ENCODE data around the gene TPRA1. TPM values are rescaled to one million over a fixed set of nuclear protein-coding genes. Genes with fewer than 3 reads are reported as not detected.

Gene TPRA1
- total RNA-seq, 1 donor from 2014 or later, result 15.6 TPM

DNA sequence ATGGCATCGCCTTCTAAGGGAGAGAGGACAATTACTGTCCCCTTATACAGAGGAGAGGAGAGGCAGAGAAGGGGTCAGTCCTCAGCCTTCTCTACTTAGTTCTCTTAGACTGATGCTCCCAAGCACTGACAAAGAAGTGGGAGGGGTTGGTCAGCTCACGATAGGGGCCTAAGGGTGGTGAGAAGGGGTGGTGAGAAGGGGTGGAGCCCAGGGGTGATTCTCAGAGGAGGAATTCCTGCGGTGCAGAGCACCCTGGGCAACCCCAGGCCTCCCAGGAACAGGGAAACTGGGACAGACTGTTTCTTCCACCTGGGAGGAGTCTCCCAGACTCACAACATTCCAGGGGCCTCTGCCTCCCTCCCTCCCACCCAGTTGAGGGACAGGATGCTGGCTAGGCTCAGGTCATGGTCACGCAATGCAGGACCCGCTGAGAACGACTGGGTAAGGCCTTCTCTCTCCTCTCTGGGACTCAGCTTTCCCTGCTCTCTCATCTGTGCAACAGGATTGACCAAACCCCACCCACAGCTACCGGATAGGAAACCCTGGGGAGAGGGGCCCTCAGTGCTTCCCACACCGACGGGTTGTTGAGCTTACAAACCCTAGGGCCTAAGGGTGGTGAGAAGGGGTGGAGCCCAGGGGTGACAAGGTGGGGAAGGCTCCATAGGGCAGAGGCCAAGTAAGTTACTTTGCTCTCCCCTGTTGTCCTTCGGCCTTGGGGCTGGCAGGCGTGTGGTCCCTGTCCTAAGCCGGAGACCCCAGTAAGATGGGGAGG, 1.5 kb downstream of the TPRA1 start:
- no peak for ATAC-seq

DNA sequence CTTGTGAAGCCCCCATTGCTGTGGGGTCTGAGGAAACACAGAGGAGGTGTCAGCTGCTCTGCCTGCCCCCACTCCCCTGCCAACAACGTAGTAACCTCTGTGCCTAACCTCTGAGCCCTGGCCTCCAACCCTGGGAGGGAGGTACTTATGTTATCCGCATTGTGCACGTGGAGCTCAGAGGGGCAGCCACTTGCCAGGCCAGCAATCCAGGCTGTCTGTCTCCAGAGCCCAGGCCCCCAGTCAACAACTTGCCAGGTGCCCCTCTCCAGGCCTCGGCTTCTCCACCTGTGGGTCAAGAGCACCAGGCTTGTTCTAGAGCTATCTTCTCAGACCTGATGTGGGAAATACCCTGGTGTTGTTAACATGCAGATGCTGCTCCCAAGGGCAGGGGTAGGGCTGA, 2.7 kb downstream of the TPRA1 start:
- ATAC-seq, result no peak

DNA sequence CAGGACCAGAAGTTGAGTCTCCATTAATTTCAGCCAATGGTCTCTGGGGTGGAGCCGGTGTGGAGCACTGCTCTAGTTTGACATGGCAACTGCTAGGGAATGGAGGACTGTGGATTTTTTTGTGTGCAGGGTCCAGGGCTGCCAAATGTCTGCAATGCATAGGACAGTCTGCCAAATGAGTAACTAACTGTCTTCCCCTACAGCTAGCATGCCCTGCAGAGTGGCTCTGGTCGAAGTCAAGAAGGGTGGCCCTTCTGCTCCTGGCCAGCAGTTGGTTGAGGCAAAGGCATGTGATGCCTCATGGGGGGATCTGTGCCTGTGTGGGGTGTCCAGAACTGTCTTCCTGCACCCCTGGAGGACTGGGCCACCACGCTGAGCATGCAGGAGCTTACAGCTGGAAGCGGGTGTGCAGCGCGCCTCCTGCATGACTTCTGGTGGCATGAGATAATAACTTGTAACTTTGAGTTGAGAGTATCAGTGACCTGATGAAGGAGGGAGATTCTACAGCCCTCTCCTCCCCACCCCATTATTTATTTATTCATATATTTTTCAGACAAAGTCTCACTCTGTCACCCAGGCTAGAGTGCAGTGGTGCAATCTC, 4.6 kb downstream of the TPRA1 start:
- no peak for ATAC-seq

DNA sequence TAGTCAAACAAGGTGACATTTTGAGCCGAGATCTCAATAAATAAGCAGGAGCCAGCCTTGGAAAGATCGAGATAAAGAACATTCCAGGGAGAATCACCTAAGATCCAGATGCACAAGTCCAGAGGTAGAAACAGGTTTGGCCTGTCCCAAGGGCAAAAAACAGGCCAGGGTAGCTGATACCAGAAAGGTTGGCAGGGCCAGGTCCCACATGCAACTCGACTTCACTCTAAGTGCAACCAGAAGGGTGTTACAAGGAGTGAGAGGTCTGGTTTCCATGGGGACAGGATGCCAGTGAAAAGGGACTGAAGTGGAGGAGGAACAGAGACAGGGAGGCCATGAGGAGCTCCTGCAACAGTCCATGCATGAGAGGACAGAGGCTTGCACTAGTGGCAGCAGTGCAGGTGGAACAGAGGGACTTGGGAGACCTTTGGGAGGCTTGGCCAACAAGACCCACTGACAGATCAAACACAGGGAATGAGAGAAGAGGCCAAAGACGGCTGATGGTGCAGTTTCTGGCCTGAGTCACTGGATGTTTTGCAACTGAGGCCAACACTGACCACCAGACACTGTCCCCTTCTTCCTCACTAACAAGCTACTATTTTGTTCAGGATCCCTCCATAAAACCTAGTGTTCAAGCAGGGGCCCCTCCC, 5.2 kb downstream of the TPRA1 start:
- ATAC-seq, result no peak

DNA sequence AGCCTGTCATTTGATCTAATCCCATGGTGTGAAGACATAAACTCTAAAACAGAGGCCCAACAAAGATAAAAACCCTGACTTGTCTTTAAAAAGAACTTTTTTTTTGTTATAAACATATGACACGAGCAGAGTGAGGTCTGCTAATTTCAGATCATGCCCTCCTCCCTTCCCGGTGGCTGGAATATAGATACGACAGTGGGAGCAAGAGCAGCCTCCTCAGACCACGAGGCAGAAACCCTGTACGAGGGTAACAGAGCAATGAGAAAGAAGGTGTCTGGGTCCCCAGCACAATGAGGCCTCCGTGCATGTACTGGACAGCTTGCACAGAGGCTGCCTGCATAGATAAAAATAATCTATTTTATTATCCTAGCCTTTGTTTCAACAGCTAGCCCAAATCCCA, 5.8 kb downstream of the TPRA1 start:
- ATAC-seq, result no peak

DNA sequence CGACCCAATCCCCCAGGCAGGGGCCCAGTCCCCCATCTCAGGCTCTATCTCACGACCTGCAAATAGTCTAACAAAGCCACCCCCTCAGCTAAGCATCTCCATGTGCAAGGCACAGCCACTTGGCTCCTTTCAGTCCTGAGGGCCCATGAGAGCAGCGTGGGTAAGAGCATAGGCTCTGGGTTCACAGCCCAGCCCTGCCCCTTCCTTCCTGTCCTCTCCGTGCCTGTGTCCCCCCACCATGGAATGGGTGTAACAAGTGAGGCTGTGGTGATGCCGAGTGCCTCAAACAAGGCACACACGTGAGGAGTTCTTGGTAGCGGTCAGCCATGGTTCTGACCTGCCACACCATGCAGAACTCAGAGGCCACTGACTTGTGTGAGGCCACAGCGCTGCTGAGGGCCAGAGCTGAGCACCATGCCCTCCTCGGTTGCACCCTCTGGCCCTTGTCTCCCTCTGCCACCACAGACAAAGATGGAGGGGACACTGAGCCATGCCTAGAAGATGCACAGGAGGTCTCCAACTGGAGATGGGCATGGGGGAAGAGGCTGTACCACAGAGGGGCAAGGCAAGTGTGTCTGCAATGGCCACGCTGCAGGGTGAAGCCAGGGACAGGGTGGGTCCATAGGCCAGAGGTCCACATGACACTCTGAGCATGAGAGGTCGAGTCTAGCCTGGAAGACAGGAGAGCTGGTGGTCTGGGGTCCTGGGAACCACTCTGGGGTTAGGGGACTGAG, 10.0 kb downstream of the TPRA1 start:
- ATAC-seq, result no peak

DNA sequence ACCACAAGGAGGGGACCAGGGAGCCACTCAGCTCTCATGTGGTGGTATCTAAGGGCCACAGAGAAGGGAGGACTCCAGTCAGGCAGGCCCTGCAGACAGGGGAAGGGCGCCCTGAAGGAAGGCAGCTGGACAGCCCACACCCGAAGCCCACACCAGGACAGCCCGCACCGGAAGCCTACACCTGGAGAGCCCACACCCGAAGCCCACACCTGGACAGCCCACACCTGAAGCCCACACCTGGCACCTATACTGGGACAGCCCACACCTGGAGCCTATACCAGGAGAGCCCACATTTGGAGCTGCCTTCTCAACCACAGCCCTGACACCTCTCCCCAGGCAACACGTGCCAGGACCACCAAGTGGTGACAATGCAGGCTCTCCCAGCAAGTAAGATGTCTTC, 11.7 kb downstream of the TPRA1 start:
- ATAC-seq, result no peak

DNA sequence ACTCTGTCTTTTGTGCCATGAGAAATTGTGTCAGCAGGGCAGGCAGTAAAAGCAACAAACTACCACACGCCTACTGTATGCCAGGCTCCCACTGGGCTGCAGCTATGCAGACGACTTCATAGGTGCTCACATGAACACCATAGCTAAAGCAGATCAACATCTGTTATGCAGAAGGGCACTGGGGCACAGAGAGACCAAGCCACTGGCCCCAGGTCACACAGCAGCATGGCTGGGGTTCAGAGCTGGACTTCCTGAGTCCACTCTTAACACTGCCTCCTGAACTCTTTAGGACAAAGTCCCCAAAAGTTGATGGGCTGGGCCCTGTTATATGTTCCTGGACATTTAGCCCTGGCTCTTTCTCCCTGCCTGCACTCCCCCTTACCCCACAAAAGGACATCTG, 12.4 kb downstream of the TPRA1 start:
- ATAC-seq, result no peak

DNA sequence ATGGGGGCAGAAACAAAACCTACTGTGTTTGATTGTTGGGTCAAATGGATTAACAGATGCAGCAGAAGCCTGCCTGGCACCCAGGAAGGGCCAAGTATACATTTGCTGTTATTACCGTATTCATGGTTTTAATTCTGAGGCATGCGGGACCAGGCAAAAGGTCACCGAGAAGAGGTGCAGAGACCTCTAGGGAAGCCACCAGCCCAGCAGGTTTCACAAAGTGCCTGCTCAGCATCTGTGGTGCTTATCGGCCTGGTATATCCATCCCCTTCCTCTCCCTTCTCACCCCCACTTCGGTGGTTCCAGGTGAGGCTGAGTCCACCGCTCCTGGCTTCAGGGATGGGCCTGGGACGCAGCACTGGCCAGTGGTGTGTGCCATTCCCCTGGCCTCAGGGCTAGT, 13.1 kb downstream of the TPRA1 start:
- ATAC-seq, result no peak

DNA sequence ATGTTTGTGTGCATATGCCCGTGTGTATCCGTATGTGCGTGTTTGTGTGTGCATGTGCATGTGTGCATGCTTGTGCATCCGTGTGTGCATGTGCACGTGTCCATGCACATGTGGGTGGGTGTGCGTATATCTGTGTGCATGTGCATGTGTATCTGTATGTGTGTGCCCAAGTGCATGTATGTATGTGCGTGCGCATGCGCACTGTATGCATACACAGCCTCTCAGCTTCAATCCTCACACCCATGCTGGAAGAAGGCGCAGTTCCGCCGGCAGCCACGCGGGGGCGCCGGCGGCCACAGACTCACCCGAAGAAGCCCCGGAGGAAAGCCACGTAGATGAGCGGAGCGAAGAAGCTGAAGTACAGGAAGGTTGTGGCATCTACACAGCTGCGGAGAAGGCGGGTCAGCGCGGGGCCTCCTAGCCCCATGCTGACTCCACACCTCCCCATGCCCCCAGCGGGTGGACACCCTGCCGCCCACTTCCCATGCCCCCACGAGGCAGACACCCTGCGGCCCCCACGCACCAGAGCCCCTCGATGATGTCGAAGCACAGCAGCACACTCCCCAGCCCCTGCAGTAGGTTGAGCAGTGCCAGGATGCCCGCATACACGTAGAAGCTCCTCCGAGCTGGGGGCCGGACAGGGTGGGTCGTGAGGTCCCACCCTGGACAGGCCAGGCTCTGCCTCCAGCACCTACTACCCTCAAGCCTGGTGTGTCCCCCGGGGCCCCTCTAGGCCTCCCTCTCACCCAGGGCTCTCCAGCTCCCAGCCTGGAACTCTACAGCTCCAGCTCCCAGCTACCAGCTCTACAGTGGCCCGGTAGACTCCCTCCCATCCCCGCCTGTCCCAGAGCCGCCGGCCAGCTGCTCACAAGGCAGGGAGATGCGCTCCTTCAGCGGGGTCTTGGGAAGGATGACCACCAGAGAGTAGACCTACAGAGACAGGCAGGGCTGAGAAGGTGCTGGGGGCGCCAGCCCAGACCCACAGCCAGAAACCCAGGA, 15.4 kb downstream of the TPRA1 start:
- peak; percentile 91 for ATAC-seq

DNA sequence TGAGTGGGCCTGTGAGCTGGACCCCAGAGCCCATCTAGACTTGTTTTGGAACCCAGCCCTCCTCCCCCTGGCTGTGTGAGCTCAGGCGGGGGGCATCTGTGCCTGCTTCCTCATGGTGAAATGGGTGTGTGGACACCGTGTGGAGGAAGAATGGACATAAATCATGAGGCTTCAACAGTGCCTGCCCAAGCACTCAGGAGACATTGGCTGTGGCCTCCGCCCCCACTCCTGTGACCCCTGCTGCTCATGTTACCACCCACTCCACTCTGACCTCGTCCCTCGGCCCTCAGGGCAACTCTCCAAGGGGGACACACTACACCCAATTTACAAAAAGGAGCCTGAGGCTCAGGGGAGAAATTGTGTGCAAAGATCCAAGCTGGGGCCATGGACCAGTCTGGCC, 16.6 kb downstream of the TPRA1 start:
- ATAC-seq, result no peak

DNA sequence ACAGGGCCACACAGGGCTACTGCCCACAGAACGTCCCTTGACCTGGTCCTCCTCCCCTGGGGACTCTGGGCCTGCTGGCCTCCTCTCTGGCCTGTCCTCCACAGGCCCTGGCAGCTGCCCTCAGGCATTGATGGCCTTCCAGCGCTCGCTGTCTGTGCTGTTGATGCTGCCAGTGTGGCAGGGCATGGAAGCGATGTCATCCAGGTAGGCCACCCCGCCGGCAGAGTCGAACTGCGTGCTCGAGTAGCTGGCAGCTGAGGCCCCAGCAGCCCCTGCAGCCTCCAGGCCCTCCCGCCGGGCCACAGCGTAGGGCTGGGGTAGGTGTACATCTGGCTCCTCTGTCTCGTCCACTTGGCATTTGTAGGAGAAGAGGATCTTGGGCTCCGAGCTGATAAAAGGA, 17.1 kb downstream of the TPRA1 start:
- ATAC-seq, result no peak

DNA sequence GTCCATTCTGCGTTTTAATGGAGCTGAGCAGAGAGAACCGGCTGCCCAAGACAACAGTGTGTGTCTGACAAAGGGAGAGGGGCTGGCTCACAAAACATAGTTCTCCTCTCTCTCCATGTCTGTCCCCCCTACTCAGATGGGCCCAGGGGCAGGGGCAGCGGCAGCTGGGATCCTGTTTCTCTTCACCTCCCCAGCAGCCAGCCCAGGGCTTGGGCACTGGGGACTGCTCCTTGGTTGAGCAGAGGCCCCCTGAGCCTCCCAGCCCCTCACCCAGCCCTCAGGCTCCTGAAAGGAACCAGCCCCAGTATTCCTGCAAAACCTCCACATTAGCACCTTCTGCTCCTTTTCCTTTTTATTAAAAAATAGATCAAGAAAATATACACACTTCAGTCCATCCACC, 17.8 kb downstream of the TPRA1 start:
- ATAC-seq, result no peak

DNA sequence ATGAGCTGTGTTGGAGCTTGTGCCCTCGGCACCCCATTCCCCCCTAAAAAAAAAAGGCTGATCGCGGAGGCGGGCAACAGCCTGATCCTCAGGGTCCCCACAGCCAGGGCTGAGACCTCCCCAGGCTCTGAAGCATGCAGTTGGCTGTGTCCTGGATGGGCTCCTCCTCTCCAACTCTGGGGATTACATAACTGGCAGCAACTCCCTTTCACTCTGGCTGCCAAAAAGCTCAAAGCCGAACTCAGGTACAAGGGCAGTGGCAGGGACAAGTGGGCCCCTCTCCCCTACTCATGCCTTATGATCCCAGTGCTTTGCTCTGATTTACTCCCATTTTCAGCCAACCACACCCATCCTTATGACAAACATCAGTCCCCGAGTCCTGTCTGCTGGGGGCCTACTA, 18.3 kb downstream of the TPRA1 start:
- no peak for ATAC-seq

DNA sequence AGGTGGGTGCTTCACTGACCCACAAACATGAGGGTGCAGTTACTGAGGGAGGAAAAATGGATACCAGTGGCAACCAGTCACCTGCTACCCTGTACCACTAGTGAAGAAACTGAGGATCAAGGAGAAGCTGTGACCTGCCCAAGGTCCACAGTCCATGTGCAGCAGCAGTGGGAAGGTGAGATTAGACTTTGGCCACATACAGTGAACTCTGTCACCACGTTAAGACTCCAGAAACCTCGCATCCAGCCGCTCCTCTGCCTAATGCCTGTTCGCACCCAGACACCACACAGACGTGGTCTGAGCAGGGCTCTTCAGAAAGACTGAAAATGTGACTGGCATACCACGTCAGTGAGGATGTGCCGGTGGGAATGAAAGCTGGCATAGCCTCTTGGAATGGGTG, 20.0 kb downstream of the TPRA1 start:
- ATAC-seq, result no peak

DNA sequence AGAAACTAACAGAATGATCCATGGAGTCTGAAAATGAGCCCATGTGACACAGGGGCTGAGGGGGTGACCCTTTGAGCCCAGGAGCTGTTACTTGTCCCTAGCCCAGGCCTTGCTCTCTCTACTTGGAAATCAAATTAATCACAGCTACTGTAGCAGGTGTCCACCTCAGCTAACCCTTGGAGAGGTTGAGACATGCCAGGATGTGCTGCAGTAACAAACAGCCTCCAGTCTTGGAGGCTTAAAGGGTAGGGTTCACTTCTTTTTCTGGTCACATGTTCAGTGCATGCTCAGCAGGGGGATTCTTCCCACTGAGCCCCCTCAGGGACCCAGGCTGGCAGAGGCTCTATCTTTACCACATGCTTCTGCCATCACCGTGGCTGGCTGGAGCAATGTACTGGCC, 21.4 kb downstream of the TPRA1 start:
- ATAC-seq, result no peak

DNA sequence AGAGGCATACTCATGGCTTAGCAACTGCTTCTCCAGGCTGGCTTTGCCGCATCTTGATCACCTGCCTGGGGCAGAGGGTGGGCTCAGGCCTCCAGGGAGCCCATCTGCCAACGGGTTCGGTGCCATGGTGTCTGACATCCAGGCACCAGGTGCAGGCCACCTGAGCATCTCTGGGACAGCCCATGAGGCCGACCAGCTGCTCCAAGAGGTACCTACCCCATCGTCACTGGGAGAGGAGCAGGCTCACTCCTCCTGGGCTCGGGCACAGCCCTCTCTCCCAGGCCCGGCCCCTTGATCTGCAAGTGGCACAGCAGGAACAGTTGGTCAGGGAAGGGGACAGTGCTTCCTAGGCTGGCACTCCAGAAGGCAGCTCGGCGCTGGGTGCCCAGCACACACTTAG, 21.9 kb downstream of the TPRA1 start:
- ATAC-seq, result no peak

DNA sequence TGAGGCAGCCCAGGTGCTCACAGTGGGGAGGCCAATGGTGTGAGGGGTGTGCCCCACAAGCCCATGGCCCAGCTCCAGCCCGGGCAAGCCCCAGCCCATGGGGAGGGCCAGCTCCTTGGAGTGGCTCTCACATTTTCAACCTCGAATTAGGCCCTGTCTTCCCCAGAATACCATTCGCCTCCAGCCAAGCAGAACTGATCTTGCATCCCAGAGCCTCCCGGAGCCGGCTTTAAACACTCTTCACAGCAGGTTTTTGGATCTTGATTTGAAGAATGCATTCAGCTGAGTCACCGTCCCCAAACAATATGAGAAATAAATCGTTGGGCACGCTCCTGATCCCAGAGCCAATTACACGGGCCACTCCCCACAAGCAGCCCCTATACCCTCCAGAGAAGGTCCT, 23.7 kb downstream of the TPRA1 start:
- ATAC-seq, result peak; percentile 41

DNA sequence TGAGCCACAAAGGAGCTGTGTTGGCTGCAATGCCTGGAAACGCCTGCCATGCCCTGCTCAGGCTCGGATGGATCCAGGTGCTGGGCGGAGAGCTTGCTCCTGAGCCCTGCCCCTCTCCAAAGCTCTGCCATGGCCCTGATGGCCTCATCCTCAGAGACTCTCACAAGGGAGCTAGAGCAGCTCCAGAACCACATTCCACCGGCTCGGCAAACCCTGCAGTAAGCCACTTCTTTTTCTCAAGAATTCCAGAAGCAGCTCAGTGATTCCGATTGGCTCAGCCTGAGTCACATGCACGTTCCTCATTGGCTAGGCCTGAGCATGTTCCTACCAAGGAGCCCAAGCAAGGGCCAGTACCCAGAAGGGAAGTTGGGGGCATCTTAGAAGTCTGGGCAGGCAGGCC, 24.8 kb downstream of the TPRA1 start:
- no peak for ATAC-seq

DNA sequence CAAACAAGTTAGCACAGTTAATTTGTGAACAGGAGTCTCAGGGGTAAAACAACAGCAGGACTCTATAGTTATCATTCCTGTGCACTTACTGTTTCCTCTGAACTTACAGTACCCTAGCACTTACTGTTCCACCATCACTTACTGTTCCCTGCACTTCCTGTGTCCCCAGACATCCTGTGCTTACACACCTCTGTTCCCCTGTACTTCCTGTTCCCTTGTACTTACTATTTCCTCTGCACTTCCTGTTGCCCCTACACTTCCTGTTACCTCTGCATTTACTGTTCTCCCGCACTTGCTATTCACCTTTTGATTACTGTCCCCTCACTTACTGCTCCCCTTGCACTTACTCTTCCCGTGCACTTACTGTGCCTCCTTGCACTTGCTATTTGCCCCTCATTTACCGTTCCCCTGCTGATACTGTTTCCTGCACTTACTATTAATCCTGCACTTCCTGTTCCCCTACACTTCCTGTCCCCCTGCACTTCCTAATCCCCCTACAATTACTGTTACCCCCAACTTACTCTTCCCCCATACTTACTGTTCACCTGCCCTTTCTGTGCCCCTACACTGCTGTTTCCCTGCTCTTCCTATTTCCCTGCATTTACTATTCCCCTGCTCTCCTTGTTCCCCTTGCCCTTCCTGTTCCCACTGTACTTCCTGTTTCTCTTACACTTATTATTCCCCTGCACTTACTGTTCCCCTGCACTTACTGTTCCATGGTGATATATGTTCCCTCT, 30.3 kb downstream of the TPRA1 start:
- no peak for ATAC-seq

DNA sequence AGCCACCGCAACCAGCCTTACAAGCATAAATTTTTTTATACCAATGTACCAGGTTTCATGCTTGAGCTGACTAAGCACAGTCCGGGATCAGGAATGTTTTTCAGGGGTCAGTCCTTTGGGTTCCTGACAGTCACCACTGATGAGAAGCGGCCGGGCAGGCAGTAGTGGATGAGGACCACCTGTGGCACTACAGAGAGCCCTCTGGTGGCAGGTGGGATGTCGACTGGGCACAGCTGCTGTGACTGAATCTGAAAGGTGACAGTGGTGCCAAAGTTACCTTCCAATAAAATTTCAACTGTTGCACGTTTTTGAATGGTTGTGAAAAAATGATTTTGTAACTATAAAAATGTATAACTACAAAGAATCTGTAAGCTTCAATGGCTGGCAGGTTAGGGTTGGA, 34.0 kb downstream of the TPRA1 start:
- no peak for ATAC-seq

DNA sequence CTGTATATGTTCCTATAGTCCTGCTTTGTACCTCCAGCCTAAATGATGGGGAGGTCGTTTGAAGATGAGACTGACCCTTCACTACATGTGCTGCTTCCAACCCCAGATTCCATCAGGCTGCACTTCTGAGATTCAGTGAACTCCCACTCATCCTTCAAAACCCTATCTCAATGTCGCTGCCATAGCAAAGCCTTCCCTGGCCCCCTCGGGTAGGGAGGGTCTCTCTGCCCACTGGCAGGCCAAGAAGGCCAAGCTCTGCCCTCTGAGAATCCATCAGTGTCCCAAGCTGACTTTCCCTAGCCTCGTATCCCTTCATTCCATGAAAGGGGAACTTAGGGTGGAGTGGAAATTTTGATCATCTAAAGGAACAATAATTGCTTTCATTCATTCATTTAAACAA, 35.4 kb downstream of the TPRA1 start:
- no peak for ATAC-seq

Measured in esophagus mucosa (tissue), 1 donor.